HG02623 (cell line): Measurements from ENCODE around the gene HSD17B12.
A peak's percentile ranks its signal among the peaks of the same experiment; 100 is the strongest.

ENCODE experiments used
- ATAC-seq: cut with Tn5 transposase; IDR thresholded peaks from one replicate; pipeline ENCODE4 v1.9.1; 2021; ENCODE audit warnings: moderate library complexity; ENCODE audit not compliant: unreplicated experiment

The HSD17B12 gene

GRCh38 chr11:43856993-43857392 lies 176.5 kb downstream of the HSD17B12 start:
- no peak for ATAC-seq

- ATAC-seq, result no peak
Observed at GRCh38 chr11:43861141-43861540, 180.6 kb downstream of the HSD17B12 start.

DNA sequence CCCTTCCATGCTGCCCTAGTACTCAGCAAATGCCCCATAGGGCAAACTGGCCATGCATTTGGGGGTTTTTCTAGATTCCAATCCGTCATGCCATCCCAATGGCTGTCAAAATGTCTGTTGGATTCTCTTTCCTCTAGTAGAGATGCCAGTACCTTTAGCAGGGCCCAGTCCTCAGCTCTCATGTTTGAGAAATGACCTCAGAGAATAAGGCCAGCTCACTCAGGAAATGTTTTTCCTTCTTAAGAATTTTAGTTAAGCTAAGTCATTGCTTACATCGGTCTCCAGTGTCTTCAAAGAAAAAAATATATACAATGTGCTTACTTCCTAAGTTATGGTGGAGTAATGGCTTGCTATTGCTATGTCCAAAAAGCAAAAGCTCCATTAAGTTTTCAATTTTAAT lies 186.0 kb downstream of the HSD17B12 start:
- ATAC-seq, result no peak

DNA sequence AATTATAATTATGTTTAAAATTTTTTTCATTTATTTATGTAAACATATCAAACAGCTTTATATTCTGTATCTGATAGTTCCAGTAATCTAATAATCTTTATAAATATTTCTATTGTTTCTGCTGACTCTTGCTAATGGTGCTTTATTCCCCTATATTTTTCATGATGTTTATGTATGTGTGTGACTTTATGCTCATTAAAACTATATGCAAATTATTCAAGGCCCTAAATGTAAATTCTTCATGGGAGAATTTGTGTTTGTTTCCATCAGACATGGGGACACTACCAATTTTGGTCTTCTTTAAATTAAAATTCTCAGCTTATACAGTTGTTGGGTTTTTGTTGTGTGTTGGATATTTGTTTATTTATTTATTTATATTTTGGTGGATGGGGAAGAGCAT lies 186.4 kb downstream of the HSD17B12 start:
- no peak for ATAC-seq

GRCh38 chr11:43868852-43869567 lies 188.5 kb downstream of the HSD17B12 start:
- ATAC-seq, result peak; percentile 100

DNA sequence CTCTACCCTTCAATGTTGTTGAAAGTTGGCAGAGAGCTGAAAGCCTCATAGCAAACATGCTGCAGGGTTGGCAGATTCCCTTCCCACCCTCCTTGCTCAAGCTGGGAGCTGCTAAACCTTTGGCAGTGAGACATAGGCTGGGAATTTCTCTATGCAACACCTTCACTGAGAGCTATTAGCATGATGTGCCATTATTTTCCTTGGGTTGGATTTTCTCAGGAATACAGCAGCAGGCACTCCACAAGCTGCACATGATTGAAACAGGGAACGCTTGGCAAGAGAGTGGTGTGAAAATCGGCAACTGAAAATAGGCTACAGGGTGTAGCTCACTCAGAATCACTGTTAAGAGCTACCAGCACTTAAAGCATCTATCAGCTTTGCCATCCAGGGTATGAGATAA lies 190.5 kb downstream of the HSD17B12 start:
- no peak for ATAC-seq

DNA sequence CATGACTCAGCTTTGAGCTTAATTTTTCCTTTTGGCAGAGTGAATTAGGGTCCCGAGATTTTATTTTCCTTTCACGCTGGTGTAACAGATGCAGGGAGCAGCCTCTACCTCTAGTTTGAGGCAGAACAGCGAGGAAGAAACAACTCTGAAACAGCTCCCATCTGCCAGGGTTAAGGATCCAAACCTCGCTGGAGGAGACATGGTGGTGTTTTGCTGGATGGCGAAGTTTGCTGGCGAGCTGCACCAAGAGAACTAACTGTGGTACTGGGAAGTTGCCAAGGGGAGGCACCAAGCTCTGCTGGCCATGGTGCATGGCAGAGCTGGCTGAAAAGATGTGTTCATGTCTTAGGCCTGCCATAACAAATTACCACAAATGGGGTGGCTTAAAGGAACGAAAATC lies 192.5 kb downstream of the HSD17B12 start:
- ATAC-seq, result no peak

DNA sequence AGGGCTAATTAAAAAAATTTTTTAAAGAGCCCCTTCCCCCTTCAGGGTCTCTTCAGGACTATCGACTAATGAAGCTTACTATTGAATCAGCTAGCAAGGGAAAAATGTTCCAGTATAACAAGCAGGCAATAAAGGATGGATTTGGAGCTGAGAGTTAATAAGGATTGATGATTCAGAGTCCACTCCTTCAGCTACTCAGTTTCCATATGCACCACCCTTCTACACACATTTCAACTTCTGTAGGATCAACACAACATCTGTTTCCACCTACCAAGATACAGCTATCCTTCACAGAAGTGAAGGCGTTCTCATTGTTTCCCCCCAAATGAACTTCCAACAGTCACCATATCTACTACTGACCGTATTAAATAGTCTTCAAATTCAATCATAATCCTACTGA lies 193.5 kb downstream of the HSD17B12 start:
- no peak for ATAC-seq

- ATAC-seq, result no peak
Observed at GRCh38 chr11:43874738-43875137, 194.2 kb downstream of the HSD17B12 start.

GRCh38 chr11:43879789-43880639 lies 199.5 kb downstream of the HSD17B12 start:
- ATAC-seq, result no peak

GRCh38 chr11:43880640-43881159 lies 200.2 kb downstream of the HSD17B12 start, which contains the start of gene ALKBH3:
ALKBH3 (plus strand) TSS chr11:43880831; CDS start chr11:43882653, 1,822 bp downstream.
- ATAC-seq, result peak; percentile 98

DNA sequence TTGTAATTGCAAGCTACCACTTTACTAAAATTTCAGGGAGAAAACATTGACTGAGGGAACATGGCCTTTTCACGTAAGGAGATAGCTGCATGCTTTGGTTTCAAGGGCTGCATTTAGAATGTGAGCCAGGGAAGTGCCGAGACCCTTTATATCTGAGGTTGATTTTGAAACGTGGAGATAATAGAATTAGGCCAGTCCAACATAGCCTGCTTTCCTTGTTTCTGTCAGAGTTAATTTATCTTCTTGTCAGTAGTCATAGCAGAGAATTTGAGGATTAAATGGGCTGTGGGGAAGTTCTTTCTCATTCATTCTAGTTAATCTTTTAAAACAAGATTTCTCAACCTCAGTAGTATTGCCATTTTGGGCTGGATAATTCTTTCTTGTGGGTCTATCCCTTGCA lies 212.3 kb downstream of the HSD17B12 start:
- ATAC-seq, result no peak

DNA sequence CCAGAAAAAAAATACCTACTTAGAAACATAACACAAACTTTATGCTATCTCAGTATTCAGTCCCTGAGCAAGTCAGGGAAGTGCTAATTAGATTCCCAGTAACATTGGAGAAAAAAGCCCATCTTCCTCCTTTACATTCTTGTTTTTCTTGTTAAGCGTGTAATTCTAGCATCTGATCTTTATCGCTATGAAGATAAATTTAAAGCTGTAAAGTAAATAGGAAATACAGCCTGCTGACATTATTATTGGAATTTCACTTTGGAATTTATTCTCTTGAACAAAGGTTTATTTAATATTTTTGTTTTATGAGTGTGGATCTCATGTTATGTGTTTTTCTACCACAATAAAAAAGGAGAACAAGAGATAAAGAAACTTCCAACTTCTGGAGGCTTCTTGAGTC lies 214.0 kb downstream of the HSD17B12 start:
- no peak for ATAC-seq

- ATAC-seq, result no peak
Observed at GRCh38 chr11:43895601-43896000, 215.1 kb downstream of the HSD17B12 start.

DNA sequence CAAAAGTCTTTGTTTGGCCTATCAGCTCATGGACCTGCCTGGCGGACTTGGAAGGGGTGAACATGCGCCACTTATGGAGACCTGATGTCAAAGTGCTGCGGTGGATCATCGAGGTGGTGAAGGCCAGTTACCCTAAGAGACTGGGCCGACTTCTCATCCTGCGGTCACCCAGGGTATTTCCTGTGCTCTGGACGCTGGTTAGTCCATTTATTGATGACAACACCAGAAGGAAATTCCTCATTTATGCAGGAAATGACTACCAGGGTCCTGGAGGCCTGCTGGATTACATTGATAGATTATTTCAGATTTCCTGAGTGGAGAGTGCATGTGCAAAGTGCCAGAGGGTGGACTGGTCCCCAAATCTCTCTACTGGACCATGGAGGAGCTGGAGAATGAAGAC lies 218.0 kb downstream of the HSD17B12 start:
- no peak for ATAC-seq

GRCh38 chr11:43899094-43899493 lies 218.6 kb downstream of the HSD17B12 start:
- ATAC-seq, result no peak

GRCh38 chr11:43901551-43901950 lies 221.0 kb downstream of the HSD17B12 start:
- ATAC-seq, result no peak

DNA sequence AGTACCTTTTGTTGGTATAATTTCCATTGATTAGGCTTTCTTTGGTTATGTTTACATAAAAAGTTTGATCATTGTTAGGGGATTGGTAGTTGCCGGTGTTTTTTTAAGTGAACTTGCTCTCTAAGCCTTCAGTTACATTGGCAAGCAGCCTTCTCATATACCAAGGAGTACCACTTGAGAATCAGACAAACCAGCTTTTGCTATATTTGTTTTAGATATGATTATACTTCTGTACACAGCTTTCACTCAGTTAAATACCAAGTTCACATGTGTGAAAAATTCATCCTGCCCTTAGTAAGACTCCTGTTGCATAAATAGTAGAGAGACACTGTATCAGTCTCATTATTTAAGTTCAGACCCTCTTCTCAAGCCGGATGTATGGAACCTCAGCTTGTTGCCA lies 222.5 kb downstream of the HSD17B12 start:
- ATAC-seq, result no peak

- ATAC-seq, result no peak
Observed at GRCh38 chr11:43903969-43904368, 223.4 kb downstream of the HSD17B12 start.

GRCh38 chr11:43904742-43905535 lies 224.4 kb downstream of the HSD17B12 start:
- no peak for ATAC-seq

- ATAC-seq, result no peak
Observed at GRCh38 chr11:43905813-43906241, 225.3 kb downstream of the HSD17B12 start.
